G401.6 (cell line): ENCODE measurements around the gene TMEM178B.
"Not testable (repeated sequence)": the region's sequence is repeated elsewhere in the genome, so short reads cannot be mapped to it uniquely, and the experiment has no call there.

Source experiments
- FAIRE-seq: peaks from 2 replicates; lab custom pipeline; 2012; peaks lifted over from hg19 to GRCh38; lab: Jason Lieb, UNC

The TMEM178B gene

GRCh38 chr7:141312828-141313521 is 239.1 kb downstream of the TMEM178B start:
- FAIRE-seq = no peak

- FAIRE-seq = no peak
Observed at GRCh38 chr7:141313896-141314295, 240.0 kb downstream of the TMEM178B start.

- no peak for FAIRE-seq
Observed at GRCh38 chr7:141317033-141317585, 243.2 kb downstream of the TMEM178B start.

- FAIRE-seq = no peak
Observed at GRCh38 chr7:141320287-141320686, 246.4 kb downstream of the TMEM178B start.

GRCh38 chr7:141322383-141322782 is 248.5 kb downstream of the TMEM178B start:
- no peak for FAIRE-seq

- FAIRE-seq = no peak
Observed at GRCh38 chr7:141323826-141324225, 250.0 kb downstream of the TMEM178B start.

GRCh38 chr7:141324870-141325269 is 251.0 kb downstream of the TMEM178B start:
- FAIRE-seq = no peak

GRCh38 chr7:141325275-141325674 is 251.4 kb downstream of the TMEM178B start:
- FAIRE-seq = no peak

- FAIRE-seq = no peak
Observed at GRCh38 chr7:141328290-141328689, 254.4 kb downstream of the TMEM178B start.

GRCh38 chr7:141330285-141330684 is 256.4 kb downstream of the TMEM178B start:
- FAIRE-seq = not testable (repeated sequence)

- no peak for FAIRE-seq
Observed at GRCh38 chr7:141333459-141333858, 259.6 kb downstream of the TMEM178B start.

GRCh38 chr7:141335164-141335563 is 261.3 kb downstream of the TMEM178B start:
- no peak for FAIRE-seq

GRCh38 chr7:141339603-141340002 is 265.7 kb downstream of the TMEM178B start:
- no peak for FAIRE-seq

GRCh38 chr7:141340991-141341390 is 267.1 kb downstream of the TMEM178B start:
- no peak for FAIRE-seq

GRCh38 chr7:141342621-141343408 is 269.0 kb downstream of the TMEM178B start:
- no peak for FAIRE-seq

- FAIRE-seq = no peak
Observed at GRCh38 chr7:141344153-141344935, 270.5 kb downstream of the TMEM178B start.

GRCh38 chr7:141348728-141349127 is 274.9 kb downstream of the TMEM178B start:
- FAIRE-seq = no peak

- no peak for FAIRE-seq
Observed at GRCh38 chr7:141349338-141349737, 275.5 kb downstream of the TMEM178B start.

- FAIRE-seq = no peak
Observed at GRCh38 chr7:141349804-141350203, 275.9 kb downstream of the TMEM178B start.

- FAIRE-seq = no peak
Observed at GRCh38 chr7:141351175-141351574, 277.3 kb downstream of the TMEM178B start.

- FAIRE-seq = no peak
Observed at GRCh38 chr7:141352955-141353354, 279.1 kb downstream of the TMEM178B start.

- no peak for FAIRE-seq
Observed at GRCh38 chr7:141354251-141354650, 280.4 kb downstream of the TMEM178B start.

- no peak for FAIRE-seq
Observed at GRCh38 chr7:141355032-141355431, 281.2 kb downstream of the TMEM178B start.
